ENCODE data around the gene FCGR3A.
"Not testable (repeated sequence)": the region's sequence is repeated elsewhere in the genome, so short reads cannot be mapped to it uniquely, and the experiment has no call there.

Gene FCGR3A

DNA sequence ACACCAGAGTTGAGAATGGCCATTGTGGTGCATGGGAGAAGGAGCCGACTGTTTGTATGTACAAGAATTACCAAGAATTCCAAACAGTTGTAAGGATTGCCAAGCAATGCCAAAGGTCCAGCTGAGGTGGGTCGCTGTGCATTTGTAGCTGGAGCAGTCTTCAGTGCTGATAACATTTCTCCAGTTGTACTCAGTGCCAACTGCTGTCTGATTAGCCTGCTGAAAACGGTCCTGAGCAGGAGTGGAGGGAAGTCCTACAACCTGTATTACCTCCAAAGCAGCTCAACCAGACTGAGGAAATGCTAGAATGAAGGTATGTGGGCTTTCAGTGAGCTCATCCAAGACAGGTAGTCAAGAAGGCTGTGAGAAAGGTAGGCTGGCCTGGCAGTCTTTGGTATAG, 6.5 kb upstream of the FCGR3A start:
- DNase-seq, result not testable (repeated sequence)

GRCh38 chr1:161554815-161555417, 5.3 kb upstream of the FCGR3A start:
- not testable (repeated sequence) for DNase-seq

DNA sequence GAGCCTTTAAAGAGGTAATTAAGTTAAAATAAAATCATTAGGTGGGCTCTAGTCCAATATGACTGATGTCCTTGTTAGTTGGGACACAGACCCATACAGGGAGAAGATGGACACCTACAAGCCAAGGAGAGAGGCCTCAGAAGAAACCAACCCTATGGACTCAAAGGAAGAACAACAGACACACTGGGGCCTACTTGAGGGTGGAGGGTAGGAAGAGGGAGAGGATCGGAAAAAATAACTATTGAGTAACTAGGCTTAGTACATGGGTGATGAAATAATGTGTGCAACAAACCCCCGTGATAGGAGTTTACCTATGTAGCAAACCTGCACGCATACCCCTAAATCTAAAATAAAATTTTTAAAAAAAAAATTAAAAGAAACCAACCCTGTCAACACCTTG, 4.7 kb upstream of the FCGR3A start:
- DNase-seq, result not testable (repeated sequence)

DNA sequence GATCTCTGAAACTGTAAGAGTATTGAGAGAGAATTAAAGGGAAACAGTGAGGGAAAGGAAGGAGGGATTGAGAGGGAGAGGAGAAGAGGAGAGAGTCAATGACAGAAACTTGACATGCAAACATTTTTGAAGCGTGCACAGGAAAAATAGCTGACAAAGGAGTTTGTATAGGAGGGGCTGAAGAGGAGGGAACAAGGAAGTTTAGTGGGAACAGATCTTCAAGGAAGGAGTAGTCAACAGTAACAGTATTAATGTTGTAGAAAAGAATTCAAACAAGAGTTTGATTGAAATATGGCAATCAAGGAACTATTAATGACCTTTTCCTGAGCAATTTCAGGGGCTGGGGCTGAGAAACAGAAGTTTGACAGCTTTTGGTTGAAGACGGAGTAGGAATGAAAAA, 4.0 kb upstream of the FCGR3A start:
- DNase-seq, result not testable (repeated sequence)

DNA sequence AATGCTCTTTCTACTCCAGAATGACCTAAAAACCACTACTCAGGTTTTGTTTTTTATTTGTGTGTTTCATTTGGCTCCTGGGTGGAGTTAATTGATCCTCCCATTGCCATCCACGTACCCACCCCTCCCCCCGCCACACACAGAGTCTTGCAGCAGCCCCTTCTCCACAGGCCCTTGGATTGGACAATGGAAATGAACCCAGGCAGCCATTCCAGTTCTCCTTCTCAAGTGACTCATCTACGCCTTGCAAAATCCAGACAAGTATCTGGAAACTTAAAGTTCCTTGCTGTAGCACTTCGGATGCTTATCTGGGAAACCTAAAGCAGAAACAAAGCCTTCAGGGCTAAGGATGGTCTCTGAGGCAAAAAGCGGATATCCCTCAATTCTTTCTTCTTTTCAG, 1.3 kb upstream of the FCGR3A start:
- DNase-seq, result not testable (repeated sequence)

DNA sequence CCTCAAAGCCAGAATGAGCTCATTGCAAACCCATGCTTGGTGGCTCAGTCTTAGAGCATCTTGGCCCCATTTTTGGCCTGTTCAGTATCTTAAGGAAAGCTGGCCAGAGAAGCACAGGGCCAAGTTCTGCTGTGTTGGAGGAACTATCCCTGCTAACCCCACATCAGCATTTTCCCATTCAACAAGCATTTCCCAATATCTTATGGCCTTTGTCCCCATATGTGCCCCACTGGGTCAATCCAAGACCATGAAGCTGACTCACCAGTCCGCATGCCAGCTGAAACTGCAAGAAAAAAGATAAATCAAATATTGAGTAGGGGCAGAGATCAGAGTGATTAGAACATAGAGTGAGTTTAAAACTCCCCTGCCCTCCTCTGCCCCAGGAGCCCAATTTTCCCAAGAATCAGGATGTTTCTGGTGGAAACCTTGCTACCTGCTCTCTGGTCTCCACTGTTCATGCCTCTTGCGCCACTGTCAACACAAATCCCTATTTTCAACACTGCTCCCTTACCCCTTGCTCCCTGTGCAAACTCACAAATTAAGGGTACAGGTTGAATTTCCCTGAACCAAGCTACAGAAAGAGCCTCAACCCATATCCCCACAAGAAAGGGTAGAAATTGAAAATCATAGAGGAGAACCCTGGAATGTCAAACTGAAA, 740 bp downstream of the FCGR3A start:
- DNase-seq, result not testable (repeated sequence)

GRCh38 chr1:161547995-161548741, 1.4 kb downstream of the FCGR3A start:
- DNase-seq, result not testable (repeated sequence)

DNA sequence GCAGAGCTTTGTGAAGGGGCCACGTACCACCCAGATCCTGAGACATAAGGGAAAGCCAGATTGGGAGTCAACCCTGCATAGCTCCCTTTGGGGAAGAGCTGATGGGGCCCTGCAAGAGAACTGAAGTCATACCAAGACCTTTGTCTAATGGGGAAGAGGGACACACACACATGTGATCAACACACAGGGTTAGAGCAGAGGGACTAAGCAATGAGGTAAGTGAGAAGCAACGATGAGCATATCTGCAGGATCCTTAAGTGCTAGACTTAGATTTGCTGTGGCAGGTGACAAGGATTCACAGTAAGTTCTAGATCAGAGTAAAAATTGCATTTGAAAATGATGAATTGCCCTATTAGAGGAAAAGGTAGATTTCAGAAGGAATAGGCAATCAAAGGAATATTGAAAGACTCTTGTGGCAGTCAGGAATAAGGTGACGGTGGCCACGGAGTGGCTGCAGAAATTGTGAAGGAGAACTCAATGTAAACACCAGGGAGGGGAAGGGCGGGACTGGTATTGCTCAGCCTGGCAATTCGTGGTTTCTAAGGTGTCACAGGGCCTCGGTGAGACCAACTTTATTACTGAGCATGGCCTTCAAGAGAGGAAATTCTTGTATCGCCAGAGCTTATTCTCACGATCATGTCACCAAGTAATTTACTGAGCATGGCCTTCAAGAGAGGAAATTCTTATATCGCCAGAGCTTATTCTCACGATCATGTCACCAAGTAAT, 4.5 kb downstream of the FCGR3A start:
- not testable (repeated sequence) for DNase-seq

GRCh38 chr1:161543125-161543524, 6.5 kb downstream of the FCGR3A start:
- not testable (repeated sequence) for DNase-seq

- DNase-seq, result not testable (repeated sequence)
These were observed 7.5 kb downstream of the FCGR3A start for GRCh38 chr1:161542091-161542559.

GRCh38 chr1:161540570-161540960, 9.1 kb downstream of the FCGR3A start:
- not testable (repeated sequence) for DNase-seq

- peak; percentile 58 to 63 for DNase-seq
These were observed 9.7 kb downstream of the FCGR3A start for GRCh38 chr1:161539731-161540569.

- not testable (repeated sequence) for DNase-seq
These were observed 10.6 kb downstream of the FCGR3A start for GRCh38 chr1:161538925-161539479.

DNA sequence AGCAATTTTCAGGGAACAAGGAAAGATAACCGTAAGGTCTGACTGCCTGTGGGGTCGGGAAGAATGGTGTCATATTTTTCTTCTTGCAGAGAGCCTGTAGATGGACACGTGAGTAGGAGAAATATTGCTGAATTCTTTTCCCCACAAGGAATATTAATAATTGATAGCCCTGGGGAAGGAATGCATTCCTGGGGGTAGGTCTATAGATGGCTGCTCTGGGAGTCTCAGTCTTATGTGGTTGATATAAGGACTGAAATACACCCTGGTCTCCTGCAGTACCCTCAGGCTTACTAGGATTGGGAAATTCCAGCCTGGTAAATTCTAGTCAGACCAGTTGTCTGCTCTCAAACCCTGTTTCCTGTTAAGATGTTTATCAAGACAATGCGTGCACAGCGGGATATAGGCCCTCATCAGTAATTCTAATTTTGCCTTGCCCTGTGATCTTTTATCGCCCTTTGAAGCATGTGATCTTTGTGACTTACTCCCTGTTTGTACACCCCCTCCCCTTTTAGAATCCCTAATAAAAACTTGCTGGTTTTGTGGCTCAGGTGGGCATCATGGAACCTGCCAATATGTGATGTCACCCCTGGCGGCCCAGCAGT, 12.4 kb downstream of the FCGR3A start:
- DNase-seq, result not testable (repeated sequence)

- DNase-seq, result peak; percentile 43 to 88
These were observed 16.7 kb downstream of the FCGR3A start for GRCh38 chr1:161532644-161533567.

- DNase-seq, result no peak
These were observed 17.5 kb downstream of the FCGR3A start for GRCh38 chr1:161531986-161532643.

DNA sequence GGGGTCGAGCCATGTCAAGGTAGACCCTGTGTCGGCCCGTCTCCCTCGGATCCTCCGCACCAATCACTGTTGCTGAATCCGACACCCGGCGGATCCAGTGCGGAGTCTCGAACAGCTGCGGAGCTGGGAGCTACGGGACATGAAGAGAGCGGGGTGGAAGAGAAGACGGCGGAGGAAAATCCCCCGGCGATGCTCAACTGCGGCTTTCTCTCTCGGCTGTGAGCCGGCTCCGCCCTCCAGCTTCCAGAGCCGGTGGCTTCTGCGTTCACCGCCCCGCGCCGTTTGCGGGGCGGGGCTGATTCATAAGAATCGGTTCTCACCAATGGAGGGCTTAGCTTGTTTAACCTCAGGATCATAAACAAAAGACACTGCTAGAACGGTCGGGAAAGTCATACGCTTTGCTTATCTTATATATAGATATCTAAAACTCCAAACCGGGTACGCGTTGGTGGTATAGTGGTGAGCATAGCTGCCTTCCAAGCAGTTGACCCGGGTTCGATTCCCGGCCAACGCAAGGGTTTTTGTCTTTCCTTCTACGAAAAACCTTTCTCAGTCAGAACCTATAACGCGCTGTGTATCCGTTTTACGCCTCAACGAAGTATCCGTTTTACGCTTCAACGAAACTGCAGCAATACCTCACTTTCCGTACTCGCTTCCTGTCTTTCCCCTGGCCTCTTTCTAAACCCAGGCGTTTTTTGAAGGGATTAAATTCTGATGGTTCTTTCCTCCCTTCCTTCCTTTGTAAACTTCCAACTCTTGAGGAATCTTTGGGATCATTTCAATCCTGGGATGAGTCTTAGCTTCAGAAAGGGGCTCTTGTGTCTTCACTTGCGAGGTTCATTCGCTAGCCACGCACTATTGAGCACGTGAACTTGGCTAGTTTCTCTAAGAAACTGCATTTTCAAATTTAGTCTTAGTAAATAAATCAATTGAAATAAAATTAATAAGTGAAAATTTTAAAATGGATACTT, 18.7 kb downstream of the FCGR3A start:
- peak; percentile 80 to 92 for DNase-seq

DNA sequence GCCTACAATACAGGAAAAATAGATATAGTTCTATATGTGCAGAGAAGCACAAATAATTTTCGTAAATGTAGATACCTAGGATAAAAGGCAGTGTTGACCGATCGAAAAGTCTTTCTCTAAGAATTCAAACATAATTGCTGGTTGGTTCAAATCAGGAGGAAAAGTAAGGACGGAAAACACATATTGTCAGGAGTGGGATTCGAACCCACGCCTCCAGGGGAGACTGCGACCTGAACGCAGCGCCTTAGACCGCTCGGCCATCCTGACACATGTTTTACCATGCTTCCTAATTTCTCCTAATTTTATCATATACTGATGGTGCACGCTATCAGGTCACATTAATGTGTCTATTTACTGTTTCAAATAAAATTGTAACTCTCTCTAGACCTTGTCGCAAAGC, 19.5 kb downstream of the FCGR3A start:
- peak; percentile 42 to 81 for DNase-seq

Data from hippocampal formation (tissue), 2 donors.